Heart left ventricle (tissue), 13 donors: ENCODE data around the gene RAB43.
"Not testable (repeated sequence)": the region's sequence is repeated elsewhere in the genome, so short reads cannot be mapped to it uniquely, and the experiment has no call there.

Experiments used
- POLR2A ChIP-seq, 2 donors: fragments of 450-650 bp; IDR thresholded peaks; one replicate each; pipeline ENCODE4 v1.6.1; 2017; ENCODE audit warnings: antibody characterized with exemption in 2 of 2, mild to moderate bottlenecking in 2 of 2, moderate library complexity in 2 of 2
- TF ChIP-seq, protein P1 (sequence below), 12 donors: fragments of 200-600 bp; sonication (generic) in 4 of 12; IDR thresholded peaks; one replicate each; pipeline versions ENCODE4 v1.5.0 to v1.8.0; 2018 to 2022; ENCODE audit warnings: antibody characterized with exemption in 12 of 12, mild to moderate bottlenecking in 5 of 12
- donor health status: ischemic (EF 13 %, LVEDD 7.1; RV severe dilation, severe dysfunction).
- donor health status: DM: no; HTN: yes; CAD: no.
- donor health status: DM: no; HTN: no; CAD: no.
- donor health status: ischemic (EF 25% LVEDD 6.9; RV normal size, moderate dysfunction).
- donor health status: ischemic (EF 25% LVEDD 5.7; RV mildly dilated, moderate dysfunction).
- donor health status: ischemic (EF 35%, LVEDD 5.7; RV mildly dilated, moderate dysfunction).
- donor health status: nonischemic (EF 11% LVEDD 7.7; RV severe dilation, severe dysfunction).
- donor health status: DM: yes; HTN: yes; CAD: no.
- donor health status: PGD.
- donor health status: ischemic (EF 29% LVEDD 5.4; RV normal size, mild dysfunction).
- donor health status: nonischemic (EF 23%, LVEDD 6.1; RV moderate dilation, normal function).

DNA sequence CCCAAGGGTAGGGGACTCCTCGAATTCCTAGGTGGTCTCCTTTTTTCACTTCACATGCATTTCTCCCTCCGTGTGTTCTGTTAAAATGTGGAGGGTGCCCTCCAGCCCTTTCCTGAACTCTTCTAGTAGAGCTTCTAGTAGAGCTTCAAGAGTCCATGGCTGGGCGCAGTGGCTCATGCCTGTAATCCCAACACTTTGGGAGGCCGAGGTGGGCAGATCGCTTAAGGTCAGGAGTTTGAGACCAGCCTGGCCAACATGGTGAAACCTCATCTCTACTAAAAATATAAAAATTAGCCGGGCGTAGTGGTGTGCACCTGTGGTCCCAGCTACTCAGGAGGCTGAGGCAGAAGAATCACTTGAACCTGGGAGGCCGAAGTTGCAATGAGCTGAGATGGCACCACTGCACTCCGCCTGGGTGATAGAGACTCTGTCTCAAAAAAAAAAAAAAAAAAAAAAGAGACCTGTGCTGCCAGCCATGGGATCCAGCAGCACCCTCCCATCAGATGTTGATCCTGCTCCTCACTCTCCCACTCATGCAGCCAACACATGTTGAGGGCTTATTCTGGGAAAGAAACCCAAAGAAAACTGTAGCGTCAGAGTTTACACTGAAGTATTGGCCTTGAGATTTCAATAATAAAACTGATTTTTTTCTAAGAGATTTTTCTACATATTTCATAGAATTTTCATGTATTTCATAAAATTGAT is 10.4 kb downstream of the RAB43 start:
- TF ChIP-seq, protein P1, sequence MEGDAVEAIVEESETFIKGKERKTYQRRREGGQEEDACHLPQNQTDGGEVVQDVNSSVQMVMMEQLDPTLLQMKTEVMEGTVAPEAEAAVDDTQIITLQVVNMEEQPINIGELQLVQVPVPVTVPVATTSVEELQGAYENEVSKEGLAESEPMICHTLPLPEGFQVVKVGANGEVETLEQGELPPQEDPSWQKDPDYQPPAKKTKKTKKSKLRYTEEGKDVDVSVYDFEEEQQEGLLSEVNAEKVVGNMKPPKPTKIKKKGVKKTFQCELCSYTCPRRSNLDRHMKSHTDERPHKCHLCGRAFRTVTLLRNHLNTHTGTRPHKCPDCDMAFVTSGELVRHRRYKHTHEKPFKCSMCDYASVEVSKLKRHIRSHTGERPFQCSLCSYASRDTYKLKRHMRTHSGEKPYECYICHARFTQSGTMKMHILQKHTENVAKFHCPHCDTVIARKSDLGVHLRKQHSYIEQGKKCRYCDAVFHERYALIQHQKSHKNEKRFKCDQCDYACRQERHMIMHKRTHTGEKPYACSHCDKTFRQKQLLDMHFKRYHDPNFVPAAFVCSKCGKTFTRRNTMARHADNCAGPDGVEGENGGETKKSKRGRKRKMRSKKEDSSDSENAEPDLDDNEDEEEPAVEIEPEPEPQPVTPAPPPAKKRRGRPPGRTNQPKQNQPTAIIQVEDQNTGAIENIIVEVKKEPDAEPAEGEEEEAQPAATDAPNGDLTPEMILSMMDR (IDR thresholded peaks at IDR 0.05) = not testable (repeated sequence)
- not testable (repeated sequence) for TF ChIP-seq POLR2A (IDR thresholded peaks at IDR 0.05)
